GM12865 (cell line): ENCODE results near the gene PPP1R14B.

Experiments
- DNase-seq: peaks from one replicate; pipeline ENCODE4 v3.0.0; 2010; ENCODE audit warnings: low read depth
- H3K4me3 ChIP-seq: 2 replicates; pipeline ENCODE4 v1.5.1; 2011; ENCODE audit warnings: mild to moderate bottlenecking, low read depth, low read length, control low read depth
- CTCF ChIP-seq: IDR thresholded peaks from 2 replicates; pipeline ENCODE4 v1.5.1; 2011; ENCODE audit warnings: low read length, control low read depth, low read depth, inconsistent platforms; ENCODE audit not compliant: insufficient read depth; ENCODE audit errors: missing control alignments

PPP1R14B gene

GRCh38 chr11:64238076-64238475 is 8.7 kb downstream of the PPP1R14B start:
- DNase-seq, result peak; percentile 87
- no peak overlapping the region for H3K4me3 ChIP-seq
- TF ChIP-seq CTCF, result no peak

- no peak overlapping the region for H3K4me3 ChIP-seq
- no peak for DNase-seq
- TF ChIP-seq CTCF, result no peak
These were observed 9.2 kb downstream of the PPP1R14B start for GRCh38 chr11:64237484-64237951.

- TF ChIP-seq CTCF, result no peak
- H3K4me3 ChIP-seq, result peak overlapping the region; percentile 92
- no peak for DNase-seq
These were observed 11.1 kb downstream of the PPP1R14B start for GRCh38 chr11:64235437-64236161.

GRCh38 chr11:64234647-64235379 is 11.9 kb downstream of the PPP1R14B start:
- peak; percentile 50 for DNase-seq
- peak overlapping the region; percentile 92 for H3K4me3 ChIP-seq
- no peak for TF ChIP-seq CTCF

- H3K4me3 ChIP-seq, result peak within 1 kb of the TSS; percentile 92
- peak; percentile 75 for DNase-seq
- TF ChIP-seq CTCF, result no peak
These were observed 12.7 kb downstream of the PPP1R14B start, which contains the start of gene VEGFB for GRCh38 chr11:64233913-64234586. Gene VEGFB (plus strand): TSS chr11:64234584. CDS start chr11:64234834, 250 bp downstream.

- H3K4me3 ChIP-seq, result no peak overlapping the region
- no peak for DNase-seq
- TF ChIP-seq CTCF, result no peak
These were observed 13.8 kb downstream of the PPP1R14B start for GRCh38 chr11:64232967-64233315.
